ENCODE measurements around the gene CTNNA1.

Gene CTNNA1

GRCh38 chr5:138709202-138709601 lies 44.0 kb upstream of the CTNNA1 start:
- Histone ChIP-seq H3K27me3 (ENCODE audit: low read length) (no peaks in the 10 kb centered on the region), H2AFZ (ENCODE audit: low read depth, low read length, severe bottlenecking) (no peak overlapping the region), H3K9ac (ENCODE audit: low read length) (no peak overlapping the region), H3K4me3 (ENCODE audit: insufficient read depth, low read length, poor library complexity, severe bottlenecking) (no peak overlapping the region), H3K27ac (ENCODE audit: low read depth, low read length) (no peak overlapping the region), H3K4me2 (ENCODE audit: low read depth, low read length, poor library complexity, severe bottlenecking) (no peak overlapping the region), H3K9me2 (replicated peaks; ENCODE audit: insufficient read depth, low read length) (no peaks in the 10 kb centered on the region), H3F3A (ENCODE audit: insufficient read depth) (no peaks in the 10 kb centered on the region), H3K36me3 (ENCODE audit: low read length) (no peaks in the 10 kb centered on the region), H3K9me3 (ENCODE audit: insufficient read depth, low read length) (no peaks in the 10 kb centered on the region), H3K79me2 (ENCODE audit: insufficient read depth, low read length) (no peaks in the 10 kb centered on the region), H4K20me1 (ENCODE audit: low read depth, low read length) (no peaks in the 10 kb centered on the region)
- TF ChIP-seq EZH2phosphoT487 (conservative IDR thresholded peaks at IDR 0.05; ENCODE audit: low read length) (no peak), CTCF (IDR thresholded peaks at IDR 0.05; ENCODE audit: insufficient read depth, low read length, poor library complexity, severe bottlenecking) (no peak)

- Histone ChIP-seq H3K4me2 (ENCODE audit: low read depth, low read length, poor library complexity, severe bottlenecking) (no peak overlapping the region), H3K79me2 (ENCODE audit: insufficient read depth, low read length) (no peaks in the 10 kb centered on the region), H3K36me3 (ENCODE audit: low read length) (no peaks in the 10 kb centered on the region), H3K27ac (ENCODE audit: low read depth, low read length) (no peak overlapping the region), H3K27me3 (ENCODE audit: low read length) (no peaks in the 10 kb centered on the region), H4K20me1 (ENCODE audit: low read depth, low read length) (no peaks in the 10 kb centered on the region), H3K9me3 (ENCODE audit: insufficient read depth, low read length) (no peaks in the 10 kb centered on the region), H3F3A (ENCODE audit: insufficient read depth) (no peaks in the 10 kb centered on the region), H3K4me3 (ENCODE audit: insufficient read depth, low read length, poor library complexity, severe bottlenecking) (no peak overlapping the region), H2AFZ (ENCODE audit: low read depth, low read length, severe bottlenecking) (no peak overlapping the region), H3K9me2 (replicated peaks; ENCODE audit: insufficient read depth, low read length) (no peaks in the 10 kb centered on the region), H3K9ac (ENCODE audit: low read length) (no peak overlapping the region)
- no peak for TF ChIP-seq EZH2phosphoT487 (conservative IDR thresholded peaks at IDR 0.05; ENCODE audit: low read length)
- TF ChIP-seq CTCF (IDR thresholded peaks at IDR 0.05; ENCODE audit: insufficient read depth, low read length, poor library complexity, severe bottlenecking): no peak
Measured at GRCh38 chr5:138711087-138711486, 42.1 kb upstream of the CTNNA1 start.

GRCh38 chr5:138711811-138712210 lies 41.4 kb upstream of the CTNNA1 start:
- H3K79me2 ChIP-seq (ENCODE audit: insufficient read depth, low read length): no peaks in the 10 kb centered on the region
- no peak overlapping the region for H2AFZ ChIP-seq (ENCODE audit: low read depth, low read length, severe bottlenecking)
- H3K36me3 ChIP-seq (ENCODE audit: low read length): no peaks in the 10 kb centered on the region
- no peaks in the 10 kb centered on the region for H4K20me1 ChIP-seq (ENCODE audit: low read depth, low read length)
- no peaks in the 10 kb centered on the region for H3K27me3 ChIP-seq (ENCODE audit: low read length)
- H3K4me3 ChIP-seq (ENCODE audit: insufficient read depth, low read length, poor library complexity, severe bottlenecking): no peak overlapping the region
- H3F3A ChIP-seq (ENCODE audit: insufficient read depth): no peaks in the 10 kb centered on the region
- no peaks in the 10 kb centered on the region for H3K9me3 ChIP-seq (ENCODE audit: insufficient read depth, low read length)
- no peak overlapping the region for H3K4me2 ChIP-seq (ENCODE audit: low read depth, low read length, poor library complexity, severe bottlenecking)
- TF ChIP-seq CTCF (IDR thresholded peaks at IDR 0.05; ENCODE audit: insufficient read depth, low read length, poor library complexity, severe bottlenecking) (no peak), EZH2phosphoT487 (conservative IDR thresholded peaks at IDR 0.05; ENCODE audit: low read length) (no peak)
- no peak overlapping the region for H3K9ac ChIP-seq (ENCODE audit: low read length)
- H3K27ac ChIP-seq (ENCODE audit: low read depth, low read length): no peak overlapping the region
- H3K9me2 ChIP-seq (replicated peaks; ENCODE audit: insufficient read depth, low read length): no peaks in the 10 kb centered on the region

All from SU-DHL-6 (cell line).